GM12878 (cell line): Measurements from ENCODE around the gene NOS1AP. TPM values are rescaled to one million over a fixed set of nuclear protein-coding genes. Genes with fewer than 3 reads are reported as not detected.

ENCODE experiments used
- ATAC-seq: fragments of 200-7000 bp; cut with Tn5 transposase; 3 replicates; pipeline ENCODE4 v1.9.1; 2020; ENCODE audit warnings: mild to moderate bottlenecking, moderate library complexity
- BruUV-seq: library from RNA; stranded (reverse); fragments of 400-500 nt; replicated peaks from 2 replicates; lab custom pipeline; 2021; lab: Mats Ljungman, UMichigan
- CTCF ChIA-PET: fragments of 300-600 bp; sonication (Branson Sonifier 250); formaldehyde crosslinking; extraction: SDS; loops from one replicate; lab custom pipeline; 2021; ENCODE audit warnings: inconsistent platforms; lab: Yijun Ruan, JAX
- POLR2A ChIA-PET: fragments of 350-600 bp; formaldehyde crosslinking; extraction: SDS; loops from one replicate; lab custom pipeline; 2021; ENCODE audit warnings: inconsistent platforms; lab: Charles Lee
- RAD21 ChIA-PET: fragments of 300-600 bp; sonication (Branson Sonifier 250); formaldehyde crosslinking; loops from one replicate; lab custom pipeline; 2023; ENCODE audit warnings: antibody characterized with exemption; ENCODE audit not compliant: unreplicated experiment; lab: Charles Lee
- SMC1A ChIA-PET: fragments of 300-600 bp; sonication (Branson Sonifier 250); formaldehyde crosslinking; loops from one replicate; lab custom pipeline; 2023; ENCODE audit not compliant: unreplicated experiment, uncharacterized antibody; lab: Charles Lee
- DNase-seq: peaks from one replicate; pipeline ENCODE4 v3.0.0-alpha.2; 2011; ENCODE audit warnings: low read depth, low spot score
- FAIRE-seq: peaks from 3 replicates; lab custom pipeline; 2011; peaks lifted over from hg19 to GRCh38; lab: Jason Lieb, UNC
- H2AFZ ChIP-seq: 2 replicates; pipeline ENCODE4 v1.6.0; 2011; ENCODE audit warnings: low read depth, low read length, control low read depth; ENCODE audit not compliant: control insufficient read depth
- H3K27ac ChIP-seq: 2 replicates; pipeline ENCODE4 v1.5.1; 2011; ENCODE audit warnings: control low read depth; ENCODE audit not compliant: control insufficient read depth, insufficient read depth
- H3K27me3 ChIP-seq, 2 experiments: replicated peaks in 1 of 2; 2 replicates each; pipeline versions ENCODE4 v1.6.0 to v1.6.1; 2011; ENCODE audit warnings: low read length in 1 of 2; ENCODE audit not compliant: control insufficient read depth in 2 of 2, insufficient read depth in 2 of 2
- H3K36me3 ChIP-seq, 2 experiments: 2 replicates each; pipeline ENCODE4 v1.5.1; 2011; ENCODE audit warnings: low read length in 1 of 2; ENCODE audit not compliant: control insufficient read depth in 2 of 2, insufficient read depth in 2 of 2
- H3K4me1 ChIP-seq: 2 replicates; pipeline ENCODE4 v1.6.1; 2011; ENCODE audit warnings: mild to moderate bottlenecking, low read length, moderate library complexity, mixed read lengths; ENCODE audit not compliant: control insufficient read depth, insufficient read depth
- H3K4me2 ChIP-seq: 2 replicates; pipeline ENCODE4 v1.6.0; 2011; ENCODE audit warnings: control low read depth; ENCODE audit not compliant: control insufficient read depth, insufficient read depth
- H3K4me3 ChIP-seq: fragments of 200-600 bp; sonication (generic); 2 replicates; pipeline ENCODE4 v1.5.1; 2016
- H3K79me2 ChIP-seq: 2 replicates; pipeline ENCODE4 v1.6.0; 2011; ENCODE audit warnings: low read length; ENCODE audit not compliant: control insufficient read depth, insufficient read depth
- H3K9ac ChIP-seq: 2 replicates; pipeline ENCODE4 v1.8.0; 2011; ENCODE audit warnings: low read length, control low read depth, mixed read lengths; ENCODE audit not compliant: control insufficient read depth, insufficient read depth
- H3K9me3 ChIP-seq: replicated peaks from 3 replicates; pipeline ENCODE4 v1.5.1; 2011; ENCODE audit warnings: mild to moderate bottlenecking, low read length; ENCODE audit not compliant: control insufficient read depth, insufficient read depth
- H4K20me1 ChIP-seq: 2 replicates; pipeline ENCODE4 v1.6.0; 2011; ENCODE audit not compliant: control insufficient read depth, insufficient read depth
- CBFB ChIP-seq: IDR thresholded peaks from 2 replicates; pipeline ENCODE4 v1.6.1; 2016; ENCODE audit warnings: antibody characterized with exemption, low read depth
- EGR1 ChIP-seq, 2 experiments: IDR thresholded peaks; 1 replicate in 1 of 2; 2 replicates in 1 of 2; pipeline ENCODE4 v1.6.1; 2011 to 2012; ENCODE audit warnings: low read depth in 2 of 2, low read length in 2 of 2, borderline replicate concordance in 1 of 2, mild to moderate bottlenecking in 1 of 2, moderate library complexity in 1 of 2
- EP300 ChIP-seq, 2 experiments: fragments of 150-350 bp in 1 of 2; IDR thresholded peaks; 2 replicates each; pipeline ENCODE4 v1.6.1; 2011 to 2012; ENCODE audit warnings: low read depth in 2 of 2, low read length in 2 of 2, borderline replicate concordance in 1 of 2, improper control_type of control experiment in 1 of 2, inconsistent platforms in 1 of 2; ENCODE audit not compliant: control insufficient read depth in 1 of 2
- FOXK2 ChIP-seq: fragments of 450-650 bp; IDR thresholded peaks from 2 replicates; pipeline ENCODE4 v1.6.1; 2017; ENCODE audit warnings: mild to moderate bottlenecking, moderate library complexity
- FOXM1 ChIP-seq: IDR thresholded peaks from 2 replicates; pipeline ENCODE4 v1.6.1; 2012; ENCODE audit warnings: low read depth, mild to moderate bottlenecking, inconsistent platforms, low read length, moderate library complexity
- HCFC1 ChIP-seq: fragments of 150-350 bp; IDR thresholded peaks from 2 replicates; pipeline ENCODE4 v1.6.1; 2014; ENCODE audit warnings: low read length
- KAT2A ChIP-seq: conservative IDR thresholded peaks from 2 replicates; pipeline ENCODE4 v1.6.1; 2011; ENCODE audit warnings: low read depth, low read length; ENCODE audit not compliant: control insufficient read depth
- MTA2 ChIP-seq: fragments of 450-650 bp; IDR thresholded peaks from 2 replicates; pipeline ENCODE4 v1.6.1; 2016; ENCODE audit warnings: low read depth, mild to moderate bottlenecking, moderate library complexity
- MYC ChIP-seq: IDR thresholded peaks from 2 replicates; pipeline ENCODE4 v1.6.1; 2011; ENCODE audit warnings: mild to moderate bottlenecking, low read length, moderate library complexity, inconsistent platforms; ENCODE audit not compliant: insufficient read depth, insufficient replicate concordance, insufficient read length, severe bottlenecking
- NRF1 ChIP-seq: conservative IDR thresholded peaks from 2 replicates; pipeline ENCODE4 v1.6.1; 2011; ENCODE audit warnings: mild to moderate bottlenecking, low read depth, low read length, improper control_type of control experiment
- POLR2AphosphoS2 ChIP-seq: IDR thresholded peaks from 2 replicates; pipeline ENCODE4 v1.6.1; 2011; ENCODE audit warnings: low read depth, mild to moderate bottlenecking, low read length, improper control_type of control experiment, moderate library complexity
- SUZ12 ChIP-seq: fragments of 200-600 bp; sonication (generic); IDR thresholded peaks from one replicate; pipeline ENCODE4 v1.6.1; 2018; ENCODE audit warnings: antibody characterized with exemption, mild to moderate bottlenecking; ENCODE audit not compliant: unreplicated experiment
- WGBS: methylation state at CpG from one replicate; pipeline ENCODE4 v1.1.6; 2016; ENCODE audit warnings: low lambda C conversion rate; ENCODE audit not compliant: insufficient replicate concordance, insufficient coverage; ENCODE audit errors: missing lambda C conversion rate; 5-methylcytosine and 5-hydroxymethylcytosine counted together
- in situ Hi-C: fragments of 300-500 bp; cut with MboI; formaldehyde crosslinking; loops from 9 replicates; pipeline ENCODE4 v1.14.3; 2018; ENCODE audit warnings: mixed read lengths
- intact Hi-C: fragments of 100-400 bp; cut with micrococcal nuclease; formaldehyde crosslinking; loops from one replicate; pipeline ENCODE4 v1.14.2; 2022; ENCODE audit not compliant: unreplicated experiment
- polyA plus RNA-seq, 11 experiments: library from polyadenylated mRNA; depleted of rRNA in 4 of 11; unstranded in 6 of 11; stranded (reverse) in 5 of 11; fragments of >200 nt; fragmentation: Nextera tagmentation in 4 of 11; fragmentation: Illumina TruSeq in 1 of 11; extraction: Ambion mirVana in 4 of 11; extraction: Trizol in 1 of 11; gene quantifications; 1 replicate in 1 of 11; 2 replicates in 10 of 11; pipeline versions ENCODE4 v1.2.1 to v1.2.3, GENCODE V29; 2011 to 2016; ENCODE audit warnings: inconsistent platforms in 2 of 11, missing spikeins in 2 of 11, low read depth in 1 of 11
- total RNA-seq, 4 experiments: library from RNA; depleted of rRNA in 3 of 4; stranded (reverse); fragments of >200 nt in 3 of 4; fragmentation: Illumina TruSeq in 1 of 4; extraction: Trizol in 1 of 4; gene quantifications; 2 replicates each; pipeline versions ENCODE4 v1.2.1 to v1.2.3, GENCODE V29; 2013 to 2021
- TF ChIP-seq, protein P1 (sequence below): IDR thresholded peaks from 2 replicates; pipeline ENCODE4 v1.6.1; 2012; ENCODE audit warnings: low read depth, low read length, improper control_type of control experiment
- TF ChIP-seq, protein P2 (sequence below): fragments of 450-650 bp; IDR thresholded peaks from 2 replicates; pipeline ENCODE4 v1.6.1; 2017; ENCODE audit warnings: mild to moderate bottlenecking, moderate library complexity

Gene NOS1AP
- total and polyA plus RNA-seq, 10 of the 15 experiments (the other 5 are each of a cell fraction or from before 2014, with no cell fraction given), result 0.03 to 0.15 TPM; not detected in 8

DNA sequence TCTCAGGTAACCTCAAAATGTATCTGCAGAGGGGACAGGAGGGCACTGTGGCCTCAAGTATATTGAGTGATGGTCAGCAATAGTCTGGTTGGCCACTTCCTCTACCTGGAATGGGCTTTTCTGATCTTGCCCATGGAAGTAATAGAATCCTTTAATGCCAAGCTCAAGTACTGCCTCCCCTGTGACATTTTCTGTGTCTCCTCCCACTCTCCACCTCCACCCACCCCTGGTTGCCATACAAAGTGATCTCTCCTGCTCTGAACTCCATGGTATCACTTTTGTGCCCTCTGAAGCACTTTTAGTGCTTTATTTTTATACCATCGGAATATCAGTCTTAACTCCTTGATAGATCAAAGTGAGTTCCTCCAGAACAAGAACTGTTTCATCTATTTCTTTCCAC is 9.2 kb upstream of the NOS1AP start:
- H3K27ac ChIP-seq, result no peak overlapping the region
- no peaks in the 10 kb centered on the region for H3K9me3 ChIP-seq
- H2AFZ ChIP-seq, result no peak overlapping the region
- H3K4me1 ChIP-seq, result no peaks in the 10 kb centered on the region
- H3K79me2 ChIP-seq, result no peaks in the 10 kb centered on the region
- FAIRE-seq (no peak), ATAC-seq (no peak), DNase-seq (no peak)
- no TSS peak for BruUV-seq
- H3K4me3 ChIP-seq, result no peak overlapping the region
- no peak overlapping the region for H3K9ac ChIP-seq
- no peaks in the 10 kb centered on the region for H4K20me1 ChIP-seq
- intact Hi-C loops, result no loop called here
- in situ Hi-C loops, result no loop called here
- SMC1A ChIA-PET, result no interaction called here
- peaks cover 0 to 2% of the 10 kb centered on the region in 2 experiments; a peak in 2 of 4 replicates for H3K27me3 ChIP-seq
- 76% methylated on average over 1 of the region's 1 CpG for WGBS
- TF ChIP-seq HCFC1 (no peak), FOXM1 (no peak), SUZ12 (no peak), FOXK2 (no peak), POLR2AphosphoS2 (no peak), EP300 (IDR thresholded peaks at IDR 0.05; ENCODE audit: borderline replicate concordance in 1 of 2, control insufficient read depth in 1 of 2, low read depth in 2 of 2, low read length in 2 of 2) (no peak), MTA2 (no peak), EGR1 (IDR thresholded peaks at IDR 0.05; ENCODE audit: borderline replicate concordance in 1 of 2, low read depth in 2 of 2, low read length in 2 of 2) (no peak), NRF1 (no peak), CBFB (no peak), MYC (no peak), KAT2A (no peak)
- TF ChIP-seq, protein P1, sequence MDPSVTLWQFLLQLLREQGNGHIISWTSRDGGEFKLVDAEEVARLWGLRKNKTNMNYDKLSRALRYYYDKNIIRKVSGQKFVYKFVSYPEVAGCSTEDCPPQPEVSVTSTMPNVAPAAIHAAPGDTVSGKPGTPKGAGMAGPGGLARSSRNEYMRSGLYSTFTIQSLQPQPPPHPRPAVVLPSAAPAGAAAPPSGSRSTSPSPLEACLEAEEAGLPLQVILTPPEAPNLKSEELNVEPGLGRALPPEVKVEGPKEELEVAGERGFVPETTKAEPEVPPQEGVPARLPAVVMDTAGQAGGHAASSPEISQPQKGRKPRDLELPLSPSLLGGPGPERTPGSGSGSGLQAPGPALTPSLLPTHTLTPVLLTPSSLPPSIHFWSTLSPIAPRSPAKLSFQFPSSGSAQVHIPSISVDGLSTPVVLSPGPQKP, result no peak
- TF ChIP-seq, protein P2, sequence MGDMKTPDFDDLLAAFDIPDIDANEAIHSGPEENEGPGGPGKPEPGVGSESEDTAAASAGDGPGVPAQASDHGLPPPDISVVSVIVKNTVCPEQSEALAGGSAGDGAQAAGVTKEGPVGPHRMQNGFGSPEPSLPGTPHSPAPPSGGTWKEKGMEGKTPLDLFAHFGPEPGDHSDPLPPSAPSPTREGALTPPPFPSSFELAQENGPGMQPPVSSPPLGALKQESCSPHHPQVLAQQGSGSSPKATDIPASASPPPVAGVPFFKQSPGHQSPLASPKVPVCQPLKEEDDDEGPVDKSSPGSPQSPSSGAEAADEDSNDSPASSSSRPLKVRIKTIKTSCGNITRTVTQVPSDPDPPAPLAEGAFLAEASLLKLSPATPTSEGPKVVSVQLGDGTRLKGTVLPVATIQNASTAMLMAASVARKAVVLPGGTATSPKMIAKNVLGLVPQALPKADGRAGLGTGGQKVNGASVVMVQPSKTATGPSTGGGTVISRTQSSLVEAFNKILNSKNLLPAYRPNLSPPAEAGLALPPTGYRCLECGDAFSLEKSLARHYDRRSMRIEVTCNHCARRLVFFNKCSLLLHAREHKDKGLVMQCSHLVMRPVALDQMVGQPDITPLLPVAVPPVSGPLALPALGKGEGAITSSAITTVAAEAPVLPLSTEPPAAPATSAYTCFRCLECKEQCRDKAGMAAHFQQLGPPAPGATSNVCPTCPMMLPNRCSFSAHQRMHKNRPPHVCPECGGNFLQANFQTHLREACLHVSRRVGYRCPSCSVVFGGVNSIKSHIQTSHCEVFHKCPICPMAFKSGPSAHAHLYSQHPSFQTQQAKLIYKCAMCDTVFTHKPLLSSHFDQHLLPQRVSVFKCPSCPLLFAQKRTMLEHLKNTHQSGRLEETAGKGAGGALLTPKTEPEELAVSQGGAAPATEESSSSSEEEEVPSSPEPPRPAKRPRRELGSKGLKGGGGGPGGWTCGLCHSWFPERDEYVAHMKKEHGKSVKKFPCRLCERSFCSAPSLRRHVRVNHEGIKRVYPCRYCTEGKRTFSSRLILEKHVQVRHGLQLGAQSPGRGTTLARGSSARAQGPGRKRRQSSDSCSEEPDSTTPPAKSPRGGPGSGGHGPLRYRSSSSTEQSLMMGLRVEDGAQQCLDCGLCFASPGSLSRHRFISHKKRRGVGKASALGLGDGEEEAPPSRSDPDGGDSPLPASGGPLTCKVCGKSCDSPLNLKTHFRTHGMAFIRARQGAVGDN, result no peak
- no peaks in the 10 kb centered on the region for H3K36me3 ChIP-seq
- CTCF ChIA-PET, result no interaction called here
- RAD21 ChIA-PET, result interaction anchor here (0.6 kb wide), 1 partner anchor 23 kb away, joined by 3 read pairs; no protein-coding TSS in a partner anchor
- POLR2A ChIA-PET, result interaction anchor here (0.6 kb wide), 1 partner anchor 213 kb away, joined by 5 read pairs; no protein-coding TSS in a partner anchor
- H3K4me2 ChIP-seq, result no peak overlapping the region
